Measurements from ENCODE around the gene ANXA5.

DNA sequence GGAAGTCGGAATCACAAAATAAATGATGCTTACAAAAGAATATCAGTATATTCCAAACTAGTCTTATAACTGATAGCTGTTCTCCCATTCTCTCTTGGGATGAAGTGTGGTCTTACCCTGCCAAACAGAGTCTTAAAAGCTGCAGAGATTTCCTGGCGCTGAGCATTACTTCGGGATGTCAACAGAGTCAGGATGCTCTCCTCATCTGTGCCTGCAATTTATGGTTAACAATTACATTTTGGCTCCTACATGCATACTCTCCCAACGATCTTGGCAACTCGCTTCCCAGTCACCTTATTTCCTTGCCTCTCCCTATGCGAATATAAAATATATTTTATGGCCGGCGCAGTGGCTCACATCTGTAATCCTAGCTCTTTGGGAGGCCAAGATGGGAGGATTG, 12.2 kb downstream of the ANXA5 start:
- TF ChIP-seq, protein P1, sequence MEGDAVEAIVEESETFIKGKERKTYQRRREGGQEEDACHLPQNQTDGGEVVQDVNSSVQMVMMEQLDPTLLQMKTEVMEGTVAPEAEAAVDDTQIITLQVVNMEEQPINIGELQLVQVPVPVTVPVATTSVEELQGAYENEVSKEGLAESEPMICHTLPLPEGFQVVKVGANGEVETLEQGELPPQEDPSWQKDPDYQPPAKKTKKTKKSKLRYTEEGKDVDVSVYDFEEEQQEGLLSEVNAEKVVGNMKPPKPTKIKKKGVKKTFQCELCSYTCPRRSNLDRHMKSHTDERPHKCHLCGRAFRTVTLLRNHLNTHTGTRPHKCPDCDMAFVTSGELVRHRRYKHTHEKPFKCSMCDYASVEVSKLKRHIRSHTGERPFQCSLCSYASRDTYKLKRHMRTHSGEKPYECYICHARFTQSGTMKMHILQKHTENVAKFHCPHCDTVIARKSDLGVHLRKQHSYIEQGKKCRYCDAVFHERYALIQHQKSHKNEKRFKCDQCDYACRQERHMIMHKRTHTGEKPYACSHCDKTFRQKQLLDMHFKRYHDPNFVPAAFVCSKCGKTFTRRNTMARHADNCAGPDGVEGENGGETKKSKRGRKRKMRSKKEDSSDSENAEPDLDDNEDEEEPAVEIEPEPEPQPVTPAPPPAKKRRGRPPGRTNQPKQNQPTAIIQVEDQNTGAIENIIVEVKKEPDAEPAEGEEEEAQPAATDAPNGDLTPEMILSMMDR (conservative IDR thresholded peaks at IDR 0.05; ENCODE audit: low read depth, low read length) = no peak
- TF ChIP-seq EZH2 (IDR thresholded peaks at IDR 0.05; ENCODE audit: low read length, unreplicated experiment) (no peak), EZH2phosphoT487 (IDR thresholded peaks at IDR 0.05; ENCODE audit: borderline replicate concordance, low read length) (no peak)

Data from PC-3 (cell line).